ENCODE data around the gene PTGES2. TPM values are rescaled to one million over a fixed set of nuclear protein-coding genes. Genes with fewer than 3 reads are reported as not detected.

Gene PTGES2
- total RNA-seq, 4 donors from 2014 or later = 123 to 193 (median 168) TPM

- Histone ChIP-seq H3K36me3 (peaks cover 0 to 61% (median 4%) of the 10 kb centered on the region in 3 donors), H3K27me3 (no peaks in the 10 kb centered on the region), H3K9me3 (no peaks in the 10 kb centered on the region), H3K4me1 (peaks cover 0 to 53% (median 5%) of the 10 kb centered on the region in 4 donors), H3K4me3 (no peak overlapping the region), H3K27ac (peak overlapping the region in 1 of 4 donors; percentile 92)
- DNase-seq = peak in 1 of 3 donors; percentile 52
- TF ChIP-seq CTCF (IDR thresholded peaks at IDR 0.05) (no peak), POLR2A (IDR thresholded peaks at IDR 0.05) (no peak)
Observed at GRCh38 chr9:128106940-128107467, 20.5 kb downstream of the PTGES2 start.

- Histone ChIP-seq H3K9me3 (no peaks in the 10 kb centered on the region), H3K27me3 (no peaks in the 10 kb centered on the region), H3K36me3 (peaks cover 0 to 68% (median 4%) of the 10 kb centered on the region in 3 donors), H3K4me3 (no peak overlapping the region), H3K4me1 (peaks cover 0 to 54% (median 5%) of the 10 kb centered on the region in 4 donors), H3K27ac (peak overlapping the region in 2 of 4 donors; percentile 7 to 92)
- no peak for TF ChIP-seq CTCF (IDR thresholded peaks at IDR 0.05)
- no peak for TF ChIP-seq POLR2A (IDR thresholded peaks at IDR 0.05)
- DNase-seq = peak in 1 of 3 donors; percentile 49
Observed at GRCh38 chr9:128106181-128106939, 21.2 kb downstream of the PTGES2 start.

- Histone ChIP-seq H3K4me3 (no peak overlapping the region), H3K27me3 (no peaks in the 10 kb centered on the region), H3K27ac (peak overlapping the region in 3 of 4 donors; percentile 70 to 92 (median 87)), H3K36me3 (peaks cover 0 to 75% (median 4%) of the 10 kb centered on the region in 3 donors), H3K9me3 (no peaks in the 10 kb centered on the region), H3K4me1 (peaks cover 0 to 55% (median 5%) of the 10 kb centered on the region in 4 donors)
- TF ChIP-seq POLR2A (IDR thresholded peaks at IDR 0.05) = no peak
- no peak for TF ChIP-seq CTCF (IDR thresholded peaks at IDR 0.05)
- no peak for DNase-seq
Observed at GRCh38 chr9:128105538-128106175, 21.9 kb downstream of the PTGES2 start.

DNA sequence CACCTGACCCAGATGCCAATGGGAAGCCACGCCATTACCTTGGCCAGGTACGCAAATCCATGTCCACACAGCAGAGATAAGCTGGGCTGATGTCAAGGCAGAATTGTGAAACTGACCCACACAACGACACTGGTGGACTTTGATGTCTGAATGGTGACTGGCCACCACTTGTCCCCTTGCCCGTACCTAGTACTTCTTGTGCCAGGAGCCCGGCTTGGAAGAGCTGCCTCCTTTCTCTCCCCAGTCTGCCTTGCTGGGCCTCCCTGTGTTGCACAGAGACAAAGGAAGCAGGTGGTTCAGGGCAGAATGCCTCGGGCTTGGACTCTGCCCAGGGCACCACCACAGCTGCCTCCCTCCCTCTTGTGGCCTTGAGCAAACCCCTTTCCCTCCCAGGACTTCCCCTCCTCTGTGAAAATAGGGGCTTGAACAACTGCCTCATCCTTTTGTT, 23.3 kb downstream of the PTGES2 start:
- Histone ChIP-seq H3K4me3 (no peak overlapping the region), H3K4me1 (peaks cover 0 to 67% (median 5%) of the 10 kb centered on the region in 4 donors), H3K27me3 (no peaks in the 10 kb centered on the region), H3K27ac (peak overlapping the region in 3 of 4 donors; percentile 70 to 92 (median 87)), H3K9me3 (no peaks in the 10 kb centered on the region), H3K36me3 (peaks cover 0 to 75% (median 4%) of the 10 kb centered on the region in 3 donors)
- TF ChIP-seq CTCF (IDR thresholded peaks at IDR 0.05) = peak in 3 of 6 experiments; percentile 22 to 38 (median 30)
- peak; percentile 56 to 84 for TF ChIP-seq POLR2A (IDR thresholded peaks at IDR 0.05)
- peak in 2 of 3 donors; percentile 86 to 87 for DNase-seq

- no peak overlapping the region for H3K4me3 ChIP-seq
- peaks cover 0 to 62% (median 6%) of the 10 kb centered on the region in 4 donors for H3K4me1 ChIP-seq
- no peak for TF ChIP-seq POLR2A (IDR thresholded peaks at IDR 0.05)
- TF ChIP-seq CTCF (IDR thresholded peaks at IDR 0.05) = peak in 3 of 6 experiments; percentile 26 to 34 (median 30)
- H3K36me3 ChIP-seq = peaks cover 0 to 70% (median 4%) of the 10 kb centered on the region in 3 donors
- no peaks in the 10 kb centered on the region for H3K9me3 ChIP-seq
- H3K27me3 ChIP-seq = no peaks in the 10 kb centered on the region
- no peak for DNase-seq
- peak overlapping the region in 3 of 4 donors; percentile 70 to 92 (median 87) for H3K27ac ChIP-seq
Observed at GRCh38 chr9:128103589-128103962, 24.0 kb downstream of the PTGES2 start.
